Coronary artery (tissue), 2 donors: ENCODE measurements around the gene QPCT.

Experiments
- DNase-seq: peaks from one replicate; pipeline ENCODE4 v3.0.0-alpha.2; 2017; ENCODE audit warnings: low spot score
- H3K27ac ChIP-seq, 2 donors: fragments of 200-600 bp; sonication (generic); one replicate each; pipeline ENCODE4 v1.5.1; 2016 to 2019
- H3K4me3 ChIP-seq: fragments of 200-600 bp; sonication (generic); 2 replicates; pipeline ENCODE4 v1.5.1; 2016; ENCODE audit warnings: mild to moderate bottlenecking, moderate library complexity
- CTCF ChIP-seq: fragments of 200-600 bp; sonication (generic); IDR thresholded peaks from one replicate; pipeline ENCODE4 v1.5.1; 2019; ENCODE audit warnings: antibody characterized with exemption

The QPCT gene

GRCh38 chr2:37324786-37325624 is 19.4 kb upstream of the QPCT start, which contains the start of gene PRKD3:
PRKD3 (minus strand) TSS chr2:37324833; CDS start chr2:37316524, 8,309 bp downstream.
- DNase-seq: peak; percentile 85
- no peak for TF ChIP-seq CTCF
- H3K27ac ChIP-seq: peak within 1 kb of the TSS; percentile 96 to 98
- peak within 1 kb of the TSS; percentile 96 for H3K4me3 ChIP-seq

GRCh38 chr2:37325625-37326071 is 18.8 kb upstream of the QPCT start:
- H3K27ac ChIP-seq: peak overlapping the region; percentile 96 to 98
- H3K4me3 ChIP-seq: peak overlapping the region; percentile 96
- TF ChIP-seq CTCF: no peak
- DNase-seq: no peak

GRCh38 chr2:37326285-37326684 is 18.1 kb upstream of the QPCT start:
- DNase-seq: no peak

GRCh38 chr2:37326866-37327634 is 17.4 kb upstream of the QPCT start:
- Histone ChIP-seq H3K27ac (peak overlapping the region; percentile 96 to 98), H3K4me3 (peak overlapping the region; percentile 96)
- TF ChIP-seq CTCF: no peak
- DNase-seq: no peak

More at GRCh38 chr2:37326285-37326684, 18.1 kb upstream of the QPCT start:
- TF ChIP-seq CTCF: no peak
- Histone ChIP-seq H3K27ac (peak overlapping the region; percentile 96 to 98), H3K4me3 (peak overlapping the region; percentile 96)

- no peak for DNase-seq
- no peak for TF ChIP-seq CTCF
- H3K4me3 ChIP-seq: no peak overlapping the region
- H3K27ac ChIP-seq: no peak overlapping the region
These were observed 13.7 kb upstream of the QPCT start for GRCh38 chr2:37330681-37331080.

GRCh38 chr2:37332560-37332959 is 11.9 kb upstream of the QPCT start:
- no peak for DNase-seq
- Histone ChIP-seq H3K27ac (no peak overlapping the region), H3K4me3 (no peak overlapping the region)
- TF ChIP-seq CTCF: no peak
